Epidermal melanocyte (primary cell): ENCODE measurements around the gene HTR1E.
"Not testable (repeated sequence)": the region's sequence is repeated elsewhere in the genome, so short reads cannot be mapped to it uniquely, and the experiment has no call there.

Experiments used
- DNase-seq: peaks from one replicate; pipeline ENCODE4 v3.0.0; 2011; ENCODE audit warnings: low spot score; ENCODE audit not compliant: insufficient read length

HTR1E gene

GRCh38 chr6:86973088-86973487, 35.8 kb downstream of the HTR1E start:
- DNase-seq, result no peak

DNA sequence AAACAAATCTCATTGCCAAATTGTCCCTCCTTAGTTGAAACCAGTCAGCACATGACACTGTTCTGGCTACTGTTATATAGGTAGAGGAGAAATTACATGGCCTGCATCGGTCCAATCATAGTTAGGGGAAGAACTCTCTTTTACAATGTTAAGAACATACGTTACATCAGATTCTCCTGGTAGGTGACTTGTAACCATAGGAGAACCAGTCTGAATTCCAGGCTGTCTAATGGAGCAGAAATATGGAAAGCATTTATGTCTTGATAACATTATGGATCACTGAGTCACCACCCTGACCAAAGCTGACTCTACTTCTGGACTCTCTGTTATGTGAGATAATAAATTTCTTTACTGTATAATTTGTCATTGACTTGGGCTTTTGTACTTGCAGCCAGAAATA, 40.9 kb downstream of the HTR1E start:
- no peak for DNase-seq

GRCh38 chr6:87001494-87001893, 64.2 kb downstream of the HTR1E start:
- no peak for DNase-seq

GRCh38 chr6:87002391-87002790, 65.1 kb downstream of the HTR1E start:
- not testable (repeated sequence) for DNase-seq

DNA sequence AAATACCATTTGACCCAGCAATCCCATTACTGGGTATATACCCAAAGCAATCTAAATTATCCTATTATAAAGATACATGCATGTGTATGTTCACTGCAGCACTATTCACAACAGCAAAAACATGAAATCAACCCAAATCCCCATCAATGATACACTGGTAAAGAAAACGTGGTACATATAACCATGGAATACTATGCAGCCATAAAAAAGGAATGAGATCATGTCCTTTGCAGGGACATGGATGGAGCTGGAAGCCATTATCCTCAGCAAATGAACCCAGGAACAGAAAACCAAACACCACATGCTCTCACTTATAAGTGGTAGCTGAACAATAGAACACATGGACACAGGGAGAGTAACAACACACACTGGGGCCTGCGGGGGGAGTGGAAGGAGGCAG, 69.2 kb downstream of the HTR1E start:
- not testable (repeated sequence) for DNase-seq

GRCh38 chr6:87009581-87009980, 72.3 kb downstream of the HTR1E start:
- DNase-seq, result not testable (repeated sequence)

- no peak for DNase-seq
Measured at GRCh38 chr6:87012035-87012434, 74.7 kb downstream of the HTR1E start.

GRCh38 chr6:87012743-87013142, 75.4 kb downstream of the HTR1E start:
- DNase-seq, result no peak

- DNase-seq, result no peak
Measured at GRCh38 chr6:87016772-87017171, 79.4 kb downstream of the HTR1E start.

DNA sequence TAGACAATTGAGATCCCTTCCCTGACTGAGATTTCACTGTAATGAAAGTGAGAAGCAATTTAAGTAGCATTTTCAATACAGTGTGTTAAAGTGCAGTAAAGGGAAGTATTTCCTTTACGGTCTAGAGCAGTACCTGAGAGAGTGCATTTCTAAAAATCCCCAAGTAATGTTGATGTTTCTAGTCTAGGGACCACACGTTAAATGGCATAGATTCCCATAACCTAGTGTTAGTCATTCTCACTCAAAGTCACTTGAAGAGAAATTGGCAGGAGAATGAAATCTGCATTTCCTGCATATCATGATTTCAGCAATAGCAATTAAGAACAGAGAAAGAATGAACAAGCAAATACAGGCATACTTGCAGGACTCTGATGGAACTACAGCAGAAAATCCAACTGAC, 89.7 kb downstream of the HTR1E start:
- no peak for DNase-seq

DNA sequence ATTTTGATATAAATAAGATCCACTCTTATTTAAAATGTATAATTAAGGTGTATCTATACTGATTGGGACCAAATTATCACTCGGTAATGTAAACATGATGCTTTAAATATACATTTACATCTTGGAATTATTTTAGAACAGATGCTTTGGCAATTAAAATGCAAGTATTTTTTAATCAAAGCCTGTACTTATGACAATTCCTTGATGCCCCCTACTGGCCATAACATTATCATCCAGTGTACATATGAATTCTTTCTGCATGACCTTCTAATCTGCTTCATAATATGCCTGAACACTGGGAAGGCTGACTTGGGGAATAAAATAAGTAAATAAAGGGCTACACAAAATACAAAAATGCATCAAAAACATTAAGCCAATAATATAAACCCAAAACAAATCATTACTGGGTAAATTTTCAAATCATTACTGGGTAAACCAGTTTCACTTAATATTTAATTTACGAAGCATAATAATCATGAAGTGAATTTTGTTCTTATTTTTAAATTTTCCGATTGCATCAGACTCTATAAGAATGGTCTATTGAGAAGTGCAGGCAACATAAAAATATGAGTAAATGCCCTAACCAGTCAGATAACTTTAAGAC, 92.5 kb downstream of the HTR1E start:
- no peak for DNase-seq

DNA sequence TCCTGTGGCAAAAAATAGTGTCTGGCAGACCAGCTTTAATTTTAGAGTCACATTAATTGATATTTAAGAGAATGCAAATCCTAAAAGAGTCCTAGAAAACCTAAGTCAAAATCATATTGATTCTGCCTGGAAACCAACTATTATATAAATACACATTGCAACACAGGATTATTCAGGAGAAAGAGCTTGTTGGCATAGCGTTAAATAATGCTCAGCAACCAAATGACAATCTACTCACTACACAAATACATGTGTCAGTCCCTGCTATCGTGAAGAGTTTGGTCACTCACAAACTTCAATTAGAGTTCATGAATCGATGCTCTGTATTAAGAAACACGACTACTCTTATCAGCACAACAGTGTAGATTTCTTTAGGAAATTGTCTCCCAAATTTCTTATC, 103.4 kb downstream of the HTR1E start:
- no peak for DNase-seq

- no peak for DNase-seq
Measured at GRCh38 chr6:87045521-87046075, 108.3 kb downstream of the HTR1E start.

DNA sequence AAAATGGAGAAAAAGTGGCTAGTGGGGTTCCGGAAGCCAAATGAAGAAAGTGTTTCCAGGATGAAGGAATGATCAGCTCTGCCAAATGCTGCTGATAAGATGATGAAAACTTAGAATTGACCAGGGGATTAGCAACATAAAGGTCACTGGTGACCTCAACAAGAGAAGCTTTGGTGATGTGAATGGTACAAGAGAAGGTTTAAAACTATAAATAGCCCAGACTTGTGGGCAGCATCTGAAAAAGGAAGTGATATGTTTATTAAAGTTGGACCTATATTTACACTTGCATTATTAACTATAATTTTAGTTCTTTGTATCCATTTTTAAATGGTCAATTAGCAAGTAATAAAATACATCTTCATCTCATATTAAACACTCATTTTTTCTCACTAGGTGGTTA, 112.5 kb downstream of the HTR1E start:
- no peak for DNase-seq

GRCh38 chr6:87053312-87053711, 116.0 kb downstream of the HTR1E start:
- no peak for DNase-seq

GRCh38 chr6:87054143-87054833, 117.0 kb downstream of the HTR1E start:
- no peak for DNase-seq

DNA sequence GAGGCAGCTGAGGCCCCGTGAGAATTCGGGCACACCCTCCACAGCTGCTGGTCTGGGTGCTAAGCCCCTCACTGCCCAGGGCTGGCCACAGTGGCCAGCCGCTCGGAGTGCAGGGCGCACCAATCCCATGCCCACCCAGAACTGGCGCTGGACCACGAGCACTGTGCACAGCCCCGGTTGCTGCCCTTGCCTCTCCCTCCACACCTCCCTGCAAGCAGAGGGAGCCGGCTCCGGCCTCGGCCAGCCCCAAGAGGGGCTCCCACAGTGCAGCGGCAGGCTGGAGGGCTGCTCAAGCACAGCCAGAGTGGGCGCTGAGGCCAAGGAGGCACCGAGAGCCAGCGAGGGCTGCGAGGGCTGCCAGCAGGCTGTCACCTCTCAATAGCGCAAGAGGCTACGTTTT, 122.6 kb downstream of the HTR1E start:
- DNase-seq, result no peak

- DNase-seq, result no peak
Measured at GRCh38 chr6:87065117-87065516, 127.8 kb downstream of the HTR1E start.
